CD14-positive monocyte (primary cell): ENCODE results near the gene CISD3. TPM values are rescaled to one million over a fixed set of nuclear protein-coding genes. Genes with fewer than 3 reads are reported as not detected.
A peak's percentile ranks its signal among the peaks of the same experiment; 100 is the strongest.

Experiments
- DNase-seq, 3 donors: peaks; one replicate each; pipeline ENCODE4 v3.0.0-alpha.2; 2011 to 2022
- H2AFZ ChIP-seq: 2 replicates; pipeline ENCODE4 v1.6.0; 2012; ENCODE audit warnings: mild to moderate bottlenecking, low read depth, low read length, inconsistent platforms; ENCODE audit not compliant: insufficient read depth, poor library complexity, severe bottlenecking
- H3K27ac ChIP-seq, 2 donors: 1 replicate in 1 of 2; 2 replicates in 1 of 2; pipeline ENCODE4 v1.5.1; 2012 to 2013; ENCODE audit warnings: low read length in 2 of 2, control low read depth in 1 of 2, inconsistent platforms in 1 of 2, low read depth in 1 of 2, mild to moderate bottlenecking in 1 of 2
- H3K27me3 ChIP-seq, 2 donors: one replicate each; pipeline versions ENCODE4 v1.6.0 to v1.6.1; 2011 to 2013; ENCODE audit warnings: low read length in 2 of 2; ENCODE audit not compliant: control insufficient read depth in 2 of 2, insufficient read depth in 2 of 2
- H3K36me3 ChIP-seq, 2 donors: replicated peaks in 1 of 2; 1 replicate in 1 of 2; 2 replicates in 1 of 2; pipeline versions ENCODE4 v1.5.1 to v1.6.1; 2012 to 2013; ENCODE audit warnings: low read length in 2 of 2, control low read depth in 1 of 2, inconsistent platforms in 1 of 2, mild to moderate bottlenecking in 1 of 2; ENCODE audit not compliant: insufficient read depth in 2 of 2, control insufficient read depth in 1 of 2
- H3K4me1 ChIP-seq, 2 donors: 1 replicate in 1 of 2; 2 replicates in 1 of 2; pipeline versions ENCODE4 v1.5.1 to v1.6.1; 2012 to 2013; ENCODE audit warnings: low read length in 2 of 2, control low read depth in 1 of 2, inconsistent platforms in 1 of 2, mild to moderate bottlenecking in 1 of 2, moderate library complexity in 1 of 2; ENCODE audit not compliant: insufficient read depth in 2 of 2, control insufficient read depth in 1 of 2
- H3K4me2 ChIP-seq: replicated peaks from 2 replicates; pipeline ENCODE3; 2012; ENCODE audit warnings: low read length, moderate library complexity, mild to moderate bottlenecking; ENCODE audit not compliant: poor library complexity, severe bottlenecking; ENCODE audit errors: extremely low read depth
- H3K4me3 ChIP-seq, 3 experiments: fragments of 200-600 bp in 1 of 3; sonication (generic) in 1 of 3; replicated peaks in 1 of 3; 1 replicate in 2 of 3; 2 replicates in 1 of 3; pipeline ENCODE4 v1.5.1; 2011 to 2013; ENCODE audit warnings: low read length in 3 of 3, mild to moderate bottlenecking in 3 of 3, control low read depth in 2 of 3, low read depth in 2 of 3, inconsistent platforms in 1 of 3, moderate library complexity in 1 of 3
- H3K79me2 ChIP-seq: 2 replicates; pipeline ENCODE4 v1.6.0; 2012; ENCODE audit warnings: mild to moderate bottlenecking, control low read depth, inconsistent platforms, low read length, moderate library complexity; ENCODE audit not compliant: insufficient read depth
- H3K9ac ChIP-seq: 2 replicates; pipeline ENCODE4 v1.6.0; 2017; ENCODE audit warnings: low read length, mild to moderate bottlenecking; ENCODE audit not compliant: insufficient read depth, poor library complexity, severe bottlenecking
- H3K9me3 ChIP-seq, 2 donors: replicated peaks in 1 of 2; 1 replicate in 1 of 2; 2 replicates in 1 of 2; pipeline versions ENCODE4 v1.5.1 to v1.6.1; 2012 to 2013; ENCODE audit warnings: low read length in 2 of 2, control low read depth in 1 of 2; ENCODE audit not compliant: control insufficient read depth in 1 of 2, insufficient read depth in 1 of 2
- H4K20me1 ChIP-seq: 2 replicates; pipeline ENCODE4 v1.6.0; 2012; ENCODE audit warnings: mild to moderate bottlenecking, low read length, control low read depth, moderate library complexity; ENCODE audit not compliant: insufficient read depth
- H3K27ac Mint-ChIP-seq, 7 donors: one replicate each; pipeline ENCODE4 v1.8.0; 2020; ENCODE audit warnings: mild to moderate bottlenecking in 7 of 7, mixed read lengths in 7 of 7, moderate library complexity in 6 of 7, inconsistent platforms in 2 of 7
- H3K27me3 Mint-ChIP-seq, 3 donors: one replicate each; pipeline ENCODE4 v1.8.0; 2021 to 2022; ENCODE audit warnings: low read depth in 3 of 3, mild to moderate bottlenecking in 3 of 3, mixed read lengths in 3 of 3, moderate library complexity in 3 of 3, inconsistent platforms in 1 of 3
- H3K36me3 Mint-ChIP-seq, 2 donors: one replicate each; pipeline ENCODE4 v1.8.0; 2020; ENCODE audit warnings: mixed read lengths in 2 of 2, inconsistent platforms in 1 of 2, mild to moderate bottlenecking in 1 of 2
- H3K4me1 Mint-ChIP-seq: one replicate; pipeline ENCODE4 v1.8.0; 2020; ENCODE audit warnings: mild to moderate bottlenecking, mixed read lengths
- H3K4me3 Mint-ChIP-seq, 2 donors: one replicate each; pipeline ENCODE4 v1.8.0; 2020; ENCODE audit warnings: mild to moderate bottlenecking in 2 of 2, mixed read lengths in 2 of 2, moderate library complexity in 1 of 2
- H3K9me3 Mint-ChIP-seq, 7 donors: one replicate each; pipeline ENCODE4 v1.8.0; 2020 to 2022; ENCODE audit warnings: mixed read lengths in 7 of 7, mild to moderate bottlenecking in 6 of 7, moderate library complexity in 6 of 7, inconsistent platforms in 2 of 7
- WGBS: methylation state at CpG from one replicate; pipeline ENCODE4 v1.1.5; 2013; ENCODE audit warnings: missing lambda C conversion rate; ENCODE audit not compliant: insufficient coverage; 5-methylcytosine and 5-hydroxymethylcytosine counted together
- intact Hi-C, 2 donors: fragments of 100-400 bp; cut with micrococcal nuclease; formaldehyde crosslinking; loops; one replicate each; pipeline versions ENCODE4 v1.15.0 to v1.15.1; 2023
- polyA plus RNA-seq, 3 donors: library from polyadenylated mRNA; depleted of rRNA in 1 of 3; unstranded in 2 of 3; stranded (reverse) in 1 of 3; fragments of 300-500 nt in 2 of 3; fragments of >200 nt in 1 of 3; fragmentation: Illumina TruSeq in 2 of 3; gene quantifications; 1 replicate in 2 of 3; 2 replicates in 1 of 3; pipeline ENCODE4 v1.2.3, GENCODE V29; 2012 to 2021
- TF ChIP-seq, protein P1 (sequence below): fragments of 200-600 bp; IDR thresholded peaks from one replicate; pipeline ENCODE4 v1.8.0; 2022; ENCODE audit warnings: antibody characterized with exemption, mild to moderate bottlenecking

CISD3 gene
- polyA plus RNA-seq, 3 donors: 7.1 to 61.2 (median 53.4) TPM

DNA sequence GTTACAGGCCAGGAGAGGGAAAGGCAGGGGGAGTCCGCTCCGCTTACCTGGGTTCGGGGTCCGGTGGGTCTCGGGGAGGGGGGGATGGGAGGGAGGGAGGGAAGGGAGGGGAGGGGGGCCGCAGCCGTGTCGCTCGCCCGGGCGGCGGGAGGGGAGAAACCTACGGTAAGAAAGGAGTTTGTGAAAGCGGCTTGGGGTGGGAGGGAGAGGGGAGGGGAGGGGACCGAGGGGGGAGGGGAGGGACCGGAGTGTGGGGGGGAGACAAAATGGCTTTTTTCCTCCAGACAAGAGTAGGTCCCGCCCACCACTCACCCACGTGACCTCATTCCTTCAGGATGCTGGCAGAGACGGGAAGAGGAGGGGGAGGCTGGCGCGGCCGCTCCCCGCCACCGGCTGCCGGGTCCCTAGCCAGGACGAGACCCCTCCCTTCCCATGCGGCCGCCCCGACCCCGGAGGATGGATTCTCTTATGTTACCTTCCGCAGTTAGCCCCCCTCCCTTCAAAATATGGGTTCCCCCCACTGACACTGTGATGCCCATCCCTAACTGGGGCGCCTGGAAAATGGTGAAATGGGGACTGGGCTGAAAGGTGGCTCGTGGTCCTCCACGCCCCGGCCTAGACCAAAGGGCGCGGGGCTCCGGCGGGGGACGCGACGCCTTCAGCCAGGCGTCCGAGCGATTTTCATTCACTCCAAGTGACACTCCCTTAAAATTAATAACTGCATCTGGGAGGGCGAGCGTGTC is 18.2 kb downstream of the CISD3 start, which contains the start of gene PCGF2:
TSS of gene PCGF2 (minus strand) at position 188 of the 743 bp plus-strand sequence. CDS start 7,934 bp downstream, outside the sequence.
- no peak within 1 kb of the TSS for H3K27ac Mint-ChIP-seq
- H3K9me3 Mint-ChIP-seq: peaks cover 0 to 21% (median 4%) of the 10 kb centered on the region in 7 donors
- 0% methylated on average over 3 of the region's 47 CpGs for WGBS
- TF ChIP-seq, protein P1, sequence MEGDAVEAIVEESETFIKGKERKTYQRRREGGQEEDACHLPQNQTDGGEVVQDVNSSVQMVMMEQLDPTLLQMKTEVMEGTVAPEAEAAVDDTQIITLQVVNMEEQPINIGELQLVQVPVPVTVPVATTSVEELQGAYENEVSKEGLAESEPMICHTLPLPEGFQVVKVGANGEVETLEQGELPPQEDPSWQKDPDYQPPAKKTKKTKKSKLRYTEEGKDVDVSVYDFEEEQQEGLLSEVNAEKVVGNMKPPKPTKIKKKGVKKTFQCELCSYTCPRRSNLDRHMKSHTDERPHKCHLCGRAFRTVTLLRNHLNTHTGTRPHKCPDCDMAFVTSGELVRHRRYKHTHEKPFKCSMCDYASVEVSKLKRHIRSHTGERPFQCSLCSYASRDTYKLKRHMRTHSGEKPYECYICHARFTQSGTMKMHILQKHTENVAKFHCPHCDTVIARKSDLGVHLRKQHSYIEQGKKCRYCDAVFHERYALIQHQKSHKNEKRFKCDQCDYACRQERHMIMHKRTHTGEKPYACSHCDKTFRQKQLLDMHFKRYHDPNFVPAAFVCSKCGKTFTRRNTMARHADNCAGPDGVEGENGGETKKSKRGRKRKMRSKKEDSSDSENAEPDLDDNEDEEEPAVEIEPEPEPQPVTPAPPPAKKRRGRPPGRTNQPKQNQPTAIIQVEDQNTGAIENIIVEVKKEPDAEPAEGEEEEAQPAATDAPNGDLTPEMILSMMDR: no peak
- Histone ChIP-seq H3K9ac (peak within 1 kb of the TSS; percentile 56), H3K4me3 (peak within 1 kb of the TSS; percentile 56 to 98 (median 63)), H4K20me1 (no peaks in the 10 kb centered on the region), H3K36me3 (no peaks in the 10 kb centered on the region), H3K27me3 (peaks cover 21 to 59% of the 10 kb centered on the region in 2 donors), H3K9me3 (no peaks in the 10 kb centered on the region), H3K79me2 (peaks cover 9% of the 10 kb centered on the region), H3K4me1 (peaks cover 59 to 65% of the 10 kb centered on the region in 2 donors), H2AFZ (peak within 1 kb of the TSS; percentile 84), H3K27ac (no peak within 1 kb of the TSS), H3K4me2 (peak within 1 kb of the TSS; percentile 94)
- DNase-seq: no peak
- peaks cover 3 to 5% of the 10 kb centered on the region in 2 donors for H3K36me3 Mint-ChIP-seq
- intact Hi-C loops: no loop called here
- peaks cover 55 to 77% (median 61%) of the 10 kb centered on the region in 3 donors for H3K27me3 Mint-ChIP-seq
- H3K4me1 Mint-ChIP-seq: peaks cover 54% of the 10 kb centered on the region
- H3K4me3 Mint-ChIP-seq: peak within 1 kb of the TSS; percentile 86 to 98

DNA sequence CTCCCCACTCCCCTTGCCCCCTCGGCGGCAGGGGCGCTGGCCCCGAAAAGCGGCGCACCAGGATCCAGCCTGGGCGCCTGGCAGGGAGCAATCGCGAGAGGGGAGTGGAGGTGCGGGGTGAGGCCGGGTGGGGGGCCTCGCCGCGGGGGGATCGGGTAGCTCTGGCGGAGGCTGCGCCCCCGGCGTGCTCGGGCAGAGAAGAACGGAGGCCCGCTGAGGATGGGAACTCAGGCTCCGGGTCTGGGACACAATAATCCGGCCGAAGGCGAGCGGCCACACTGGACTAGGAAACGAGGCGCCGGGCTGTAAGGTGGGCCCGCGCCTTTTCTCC is 18.7 kb downstream of the CISD3 start:
- H3K4me3 ChIP-seq: peak overlapping the region; percentile 56 to 98 (median 63)
- Mint-ChIP-seq H3K27ac (no peak overlapping the region), H3K27me3 (peaks cover 55 to 73% (median 59%) of the 10 kb centered on the region in 3 donors), H3K9me3 (peaks cover 0 to 21% (median 4%) of the 10 kb centered on the region in 7 donors), H3K36me3 (peaks cover 6 to 8% of the 10 kb centered on the region in 2 donors), H3K4me1 (peaks cover 59% of the 10 kb centered on the region), H3K4me3 (peak overlapping the region; percentile 86 to 98)
- peaks cover 64 to 70% of the 10 kb centered on the region in 2 donors for H3K4me1 ChIP-seq
- TF ChIP-seq, protein P1: no peak
- no peak overlapping the region for H3K27ac ChIP-seq
- no peaks in the 10 kb centered on the region for H3K36me3 ChIP-seq
- H4K20me1 ChIP-seq: peaks cover 1% of the 10 kb centered on the region
- H3K79me2 ChIP-seq: peaks cover 14% of the 10 kb centered on the region
- intact Hi-C loops: no loop called here
- peak overlapping the region; percentile 56 for H3K9ac ChIP-seq
- DNase-seq: no peak
- WGBS: 3% methylated on average over 31 of the region's 32 CpGs
- H3K9me3 ChIP-seq: no peaks in the 10 kb centered on the region
- peak overlapping the region; percentile 94 for H3K4me2 ChIP-seq
- peak overlapping the region; percentile 84 for H2AFZ ChIP-seq
- H3K27me3 ChIP-seq: peaks cover 21 to 59% of the 10 kb centered on the region in 2 donors
